CD4-positive, alpha-beta T cell treated with Interleukin-17A for 1 hour (primary cell): ENCODE data around the gene CXCL10.
A peak's percentile ranks its signal among the peaks of the same experiment; 100 is the strongest.
"Not testable (repeated sequence)": the region's sequence is repeated elsewhere in the genome, so short reads cannot be mapped to it uniquely, and the experiment has no call there.

Experiments
- DNase-seq: peaks from one replicate; pipeline ENCODE4 v3.0.0-alpha.2; 2020

CXCL10 gene

DNA sequence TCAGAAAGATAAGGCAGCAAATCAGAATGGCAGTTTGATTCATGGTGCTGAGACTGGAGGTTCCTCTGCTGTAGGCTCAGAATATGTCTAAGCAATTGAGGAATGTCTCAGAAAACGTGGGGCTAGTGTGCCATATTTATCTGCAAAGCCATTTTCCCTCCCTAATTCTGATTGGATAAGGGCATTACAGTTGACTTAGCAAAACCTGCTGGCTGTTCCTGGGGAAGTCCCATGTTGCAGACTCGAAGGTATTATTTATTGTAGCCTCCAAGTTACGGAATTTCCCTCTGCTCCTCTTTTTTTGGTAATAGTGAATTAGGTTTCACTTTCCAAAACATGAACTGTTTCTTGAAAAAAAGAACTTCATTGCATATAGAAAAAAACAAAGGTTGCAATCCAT is at the start of gene CXCL10:
CXCL10 (minus strand) TSS at position 109 of the 400 bp plus-strand sequence; CDS start at position 43, 66 bp downstream.
- peak; percentile 51 for DNase-seq

- no peak for DNase-seq
These were observed 49.5 kb upstream of the CXCL10 start for GRCh38 chr4:76072760-76073159.

- DNase-seq = peak; percentile 76
These were observed 44.5 kb upstream of the CXCL10 start for GRCh38 chr4:76067652-76068286.

- DNase-seq = no peak
These were observed 43.2 kb upstream of the CXCL10 start for GRCh38 chr4:76066546-76066945.

- no peak for DNase-seq
These were observed 38.7 kb upstream of the CXCL10 start for GRCh38 chr4:76061982-76062381.

DNA sequence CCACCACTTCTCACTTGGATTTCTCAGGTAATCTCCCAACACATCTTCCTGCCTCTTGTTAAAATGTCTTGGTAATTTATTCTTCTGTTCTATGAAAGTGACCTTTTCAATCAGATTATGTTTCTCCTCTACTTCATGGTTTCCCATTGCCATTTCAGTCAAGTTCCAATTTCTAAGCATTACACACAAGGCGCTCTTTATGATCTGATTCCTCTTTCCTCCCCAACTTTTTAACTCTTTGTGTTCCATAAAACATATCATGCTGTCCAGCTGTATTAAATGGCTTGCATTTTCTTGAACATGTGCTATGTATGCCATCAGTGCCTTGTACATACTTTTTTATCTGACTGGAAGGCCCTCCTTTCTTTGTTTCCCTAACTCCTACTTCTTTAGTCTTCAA is 38.1 kb upstream of the CXCL10 start:
- DNase-seq = no peak

GRCh38 chr4:76060506-76060905 is 37.2 kb upstream of the CXCL10 start:
- DNase-seq = no peak

DNA sequence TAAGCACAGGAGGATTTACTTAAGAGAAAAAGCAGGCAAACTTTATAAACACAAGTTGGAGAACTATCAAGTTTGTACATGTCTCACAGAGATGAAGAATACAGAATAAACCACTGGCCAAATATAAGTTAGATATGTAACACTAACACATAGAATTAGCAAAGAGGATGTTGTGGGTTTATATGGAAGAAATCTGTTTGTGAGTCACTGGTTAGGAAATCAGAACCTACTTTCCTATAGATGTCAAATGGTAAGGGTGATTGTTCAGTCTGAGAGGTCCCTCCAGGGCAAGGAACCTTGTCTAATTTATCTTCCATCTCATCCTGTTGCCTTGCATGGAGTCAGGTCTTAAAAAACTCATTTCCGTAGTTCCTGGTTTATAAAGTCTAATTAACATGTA is 36.5 kb upstream of the CXCL10 start:
- DNase-seq = no peak

DNA sequence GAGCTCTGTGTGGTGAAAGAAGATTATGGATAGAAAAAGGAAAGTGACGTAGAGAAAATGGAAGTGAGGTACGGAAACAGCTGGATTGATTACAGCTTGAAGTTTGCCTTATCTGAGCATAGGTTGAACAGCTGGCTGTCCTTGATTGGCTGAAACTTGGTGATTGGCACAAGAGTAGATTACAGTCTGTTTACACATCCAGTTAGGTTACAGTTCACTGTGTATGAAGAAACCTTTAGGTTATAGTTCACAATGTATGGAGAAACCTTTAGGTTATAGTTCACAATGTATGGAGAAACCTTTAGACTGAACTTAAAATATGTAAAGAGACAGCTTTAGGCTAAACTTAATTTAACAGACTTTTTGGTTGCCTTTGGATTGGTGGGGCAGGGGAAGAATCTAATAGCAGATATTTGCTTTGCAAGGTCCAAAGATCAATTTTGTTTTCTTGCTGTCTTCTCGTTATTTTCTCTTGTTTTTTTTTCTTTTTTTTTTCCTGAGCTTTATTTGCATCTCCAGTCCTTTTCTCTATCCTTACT is 35.7 kb upstream of the CXCL10 start:
- no peak for DNase-seq

GRCh38 chr4:76058302-76058701 is 35.0 kb upstream of the CXCL10 start:
- no peak for DNase-seq

DNA sequence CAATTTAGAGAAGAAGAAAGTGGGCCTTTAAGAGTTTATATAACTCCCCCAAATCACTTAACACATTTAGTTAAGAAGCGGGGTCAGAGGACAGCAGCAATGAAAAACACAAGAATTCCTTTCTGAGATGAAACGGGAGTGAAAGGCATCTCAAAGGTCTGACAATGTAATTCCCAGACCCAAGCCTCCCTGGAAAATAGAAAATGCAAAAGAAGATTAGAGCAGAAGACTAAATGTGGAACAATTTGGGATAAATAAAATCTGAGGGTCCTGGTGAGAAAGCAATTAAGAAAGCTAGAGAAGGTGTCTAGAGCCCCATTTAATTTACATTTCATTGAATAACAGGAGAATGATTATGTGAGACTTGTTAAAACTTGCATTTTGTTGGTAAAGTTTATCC is 32.1 kb upstream of the CXCL10 start:
- DNase-seq = no peak

DNA sequence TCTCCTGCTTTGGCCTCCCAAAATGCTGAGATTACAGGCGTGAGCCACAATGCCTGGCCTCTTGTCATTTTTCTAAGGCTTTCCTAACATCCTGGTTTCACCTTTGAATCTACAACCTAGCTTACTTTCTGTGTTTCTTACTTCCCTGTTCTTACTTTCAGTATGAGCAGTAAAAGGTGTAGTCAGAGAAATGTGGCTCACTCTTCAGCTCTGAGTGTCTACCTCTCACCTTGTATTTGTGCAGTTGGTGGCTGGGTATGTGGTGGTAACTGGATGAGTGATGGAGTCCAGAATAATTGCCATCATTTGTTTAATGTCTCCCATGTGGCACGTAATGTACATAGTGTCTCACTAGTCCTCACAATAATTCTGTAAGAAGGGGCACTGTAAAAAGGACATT is 31.7 kb upstream of the CXCL10 start:
- DNase-seq = no peak

- DNase-seq = no peak
These were observed 30.4 kb upstream of the CXCL10 start for GRCh38 chr4:76053730-76054129.

- not testable (repeated sequence) for DNase-seq
These were observed 27.3 kb upstream of the CXCL10 start for GRCh38 chr4:76050560-76051050.

DNA sequence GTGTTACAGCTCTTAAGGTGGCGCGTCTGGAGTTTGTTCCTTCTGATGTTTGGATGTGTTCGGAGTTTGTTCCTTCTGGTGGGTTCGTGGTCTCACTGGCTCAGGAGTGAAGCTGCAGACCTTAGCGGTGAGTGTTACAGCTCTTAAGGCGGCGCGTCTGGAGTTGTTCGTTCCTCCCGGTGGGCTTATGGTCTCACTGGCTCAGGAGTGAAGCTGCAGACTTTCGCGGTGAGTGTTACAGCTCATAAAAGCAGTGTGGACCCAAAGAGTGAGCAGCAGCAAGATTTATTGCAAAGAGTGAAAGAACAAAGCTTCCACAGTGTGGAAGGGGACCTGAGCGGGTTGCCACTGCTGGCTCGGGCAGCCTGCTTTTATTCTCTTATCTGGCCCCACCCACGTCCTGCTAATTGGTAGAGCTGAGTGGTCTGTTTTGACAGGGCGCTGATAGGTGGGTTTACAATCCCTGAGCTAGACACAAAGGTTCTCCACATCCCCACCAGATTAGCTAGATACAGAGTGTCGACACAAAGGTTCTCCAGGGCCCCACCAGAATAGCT is 26.6 kb upstream of the CXCL10 start:
- DNase-seq = not testable (repeated sequence)

DNA sequence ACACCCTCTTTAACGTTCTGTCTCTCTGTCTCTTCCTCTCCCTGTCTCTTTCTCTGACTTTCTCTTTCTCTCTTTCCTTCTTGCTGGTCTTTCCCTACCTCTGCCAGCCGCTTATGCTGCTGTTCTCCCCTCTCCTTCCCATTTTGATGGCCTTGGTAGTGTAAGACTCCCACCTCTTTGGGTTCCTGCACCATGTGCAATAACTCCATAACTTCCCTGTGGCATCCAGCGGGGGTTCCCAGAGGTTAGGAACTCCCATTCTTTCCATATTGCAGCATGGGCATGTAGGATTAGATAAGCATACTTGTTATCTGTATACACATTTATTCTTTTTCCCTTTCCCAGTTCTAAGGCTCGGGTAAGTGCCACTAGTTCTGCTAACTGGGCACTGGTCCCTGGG is 21.4 kb upstream of the CXCL10 start:
- DNase-seq = not testable (repeated sequence)

DNA sequence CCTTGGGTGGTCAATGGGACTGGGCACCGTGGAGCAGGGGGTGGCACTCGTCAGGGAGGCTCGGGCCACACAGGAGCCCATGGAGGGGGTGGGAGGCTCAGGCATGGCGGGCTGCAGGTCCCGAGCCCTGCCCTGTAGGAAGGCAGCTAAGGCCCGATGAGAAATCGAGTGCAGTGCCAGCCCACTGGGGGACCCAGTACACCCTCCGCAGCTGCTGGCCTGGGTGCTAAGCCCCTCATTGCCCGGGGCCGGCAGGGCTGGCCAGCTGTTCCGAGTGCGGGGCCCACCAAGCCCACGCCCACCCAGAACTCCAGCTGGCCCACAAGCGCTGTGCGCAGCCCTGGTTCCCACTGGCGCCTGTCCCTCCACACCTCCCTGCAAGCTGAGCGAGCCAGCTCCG is 20.0 kb upstream of the CXCL10 start:
- not testable (repeated sequence) for DNase-seq

DNA sequence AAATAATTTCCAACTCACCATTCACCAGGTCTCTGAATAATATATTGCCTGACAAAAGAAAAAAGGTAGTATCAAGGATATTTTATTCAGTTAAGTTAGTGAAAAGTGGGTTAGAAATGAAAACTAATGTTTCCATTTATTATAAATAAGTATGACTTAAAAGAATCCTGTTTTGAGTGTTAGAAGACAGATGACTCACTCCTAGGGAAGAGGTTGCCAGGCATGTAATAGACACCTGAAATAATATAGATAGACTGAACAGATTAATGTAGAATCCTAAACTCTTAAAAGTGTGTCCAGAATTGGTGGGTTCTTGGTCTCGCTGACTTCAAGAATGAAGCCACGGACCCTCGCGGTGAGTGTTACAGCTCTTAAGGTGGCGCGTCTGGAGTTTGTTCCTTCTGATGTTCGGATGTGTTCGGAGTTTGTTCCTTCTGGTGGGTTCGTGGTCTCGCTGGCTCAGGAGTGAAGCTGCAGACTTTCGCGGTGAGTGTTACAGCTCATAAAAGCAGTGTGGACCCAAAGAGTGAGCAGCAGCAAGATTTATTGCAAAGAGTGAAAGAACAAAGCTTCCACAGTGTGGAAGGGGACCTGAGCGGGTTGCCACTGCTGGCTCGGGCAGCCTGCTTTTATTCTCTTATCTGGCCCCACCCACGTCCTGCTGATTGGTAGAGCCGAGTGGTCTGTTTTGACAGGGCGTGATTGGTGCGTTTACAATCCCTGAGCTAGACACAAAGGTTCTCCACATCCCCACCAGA is 19.1 kb upstream of the CXCL10 start:
- DNase-seq = peak; percentile 25

GRCh38 chr4:76036855-76037254 is 13.6 kb upstream of the CXCL10 start:
- no peak for DNase-seq

GRCh38 chr4:76035799-76036380 is 12.6 kb upstream of the CXCL10 start, which contains the start of gene CXCL11:
TSS of gene CXCL11 (minus strand) at chr4:76036070. CDS start at chr4:76035987, 83 bp downstream.
- DNase-seq = no peak

DNA sequence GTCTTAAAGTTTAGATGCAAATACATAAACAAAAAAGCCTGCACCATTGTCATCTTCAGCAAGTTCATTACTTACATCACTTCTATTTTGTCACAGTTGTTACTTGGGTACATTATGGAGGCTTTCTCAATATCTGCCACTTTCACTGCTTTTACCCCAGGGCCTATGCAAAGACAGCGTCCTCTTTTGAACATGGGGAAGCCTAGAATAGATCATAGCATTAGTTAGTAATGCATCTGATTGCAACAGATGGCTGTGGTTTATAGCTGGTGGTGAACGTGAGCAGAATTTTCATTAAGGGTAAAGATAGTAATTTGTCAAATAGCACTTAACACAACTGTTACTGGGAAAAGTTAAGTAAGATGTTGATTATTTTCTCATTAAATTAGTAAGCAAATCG is 11.8 kb upstream of the CXCL10 start:
- DNase-seq = no peak

DNA sequence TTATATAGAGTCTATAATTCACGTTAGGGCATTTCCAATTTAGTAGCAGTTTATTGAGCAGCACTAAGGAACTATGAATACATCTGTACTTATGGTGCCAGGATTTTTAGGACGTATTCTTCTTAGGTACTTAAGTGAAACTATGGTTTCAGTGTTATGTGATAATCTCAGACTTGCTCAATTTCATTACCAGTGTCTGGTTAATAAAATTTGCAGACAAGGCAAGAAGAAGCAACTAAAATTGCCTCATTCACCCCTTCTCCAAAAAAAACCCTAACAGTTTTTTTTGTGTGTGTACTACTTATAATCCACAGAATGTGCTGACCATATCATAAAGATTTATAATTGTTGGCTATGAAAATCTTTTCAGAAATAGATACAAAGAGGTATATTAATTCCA is 6.0 kb upstream of the CXCL10 start:
- DNase-seq = no peak

DNA sequence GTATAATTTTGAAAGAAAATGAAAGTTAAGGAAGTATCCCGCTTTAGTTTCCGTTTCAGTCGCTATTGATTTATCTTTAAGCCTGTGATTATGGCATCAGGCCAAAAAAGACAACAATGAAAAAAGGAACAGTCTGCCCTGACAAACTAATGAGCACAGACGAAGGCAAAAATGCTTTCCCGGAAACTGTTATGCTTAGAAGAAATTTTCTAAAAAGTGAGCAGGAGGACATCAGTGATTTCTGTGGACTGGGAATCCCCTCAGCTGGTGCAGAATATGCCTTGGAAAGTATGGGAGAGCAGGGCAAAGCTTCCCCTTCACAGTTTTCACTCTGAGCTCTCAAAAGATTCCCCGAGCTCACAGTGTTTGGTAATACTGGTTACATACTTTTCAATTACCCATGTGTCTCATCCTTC is 5.1 kb upstream of the CXCL10 start:
- peak; percentile 32 for DNase-seq
